GM13977 (cell line): Measurements from ENCODE around the gene CSNK1D.

ENCODE experiments used
- DNase-seq: peaks from one replicate; pipeline ENCODE4 v3.0.0; 2012; ENCODE audit warnings: low spot score
- CTCF ChIP-seq: IDR thresholded peaks from 2 replicates; pipeline ENCODE4 v1.5.1; 2012; ENCODE audit warnings: mild to moderate bottlenecking, control low read depth; ENCODE audit not compliant: insufficient read depth; ENCODE audit errors: extremely low read depth, missing control alignments
- in situ Hi-C: fragments of 300-500 bp; cut with MboI; formaldehyde crosslinking; loops from one replicate; pipeline ENCODE4 v1.12.0; 2022; ENCODE audit warnings: low sequenced_read_pairs, low pct_unique_long_range_greater_than_20kb, mixed read lengths, inconsistent platforms; ENCODE audit not compliant: unreplicated experiment

Gene CSNK1D

GRCh38 chr17:82294064-82294773 is 20.7 kb upstream of the CSNK1D start:
- no peak for DNase-seq
- TF ChIP-seq CTCF, result no peak
- in situ Hi-C loops, result no loop called here

- DNase-seq, result peak; percentile 100
- in situ Hi-C loops, result no loop called here
- TF ChIP-seq CTCF, result no peak
Measured at GRCh38 chr17:82292251-82293154, 19.0 kb upstream of the CSNK1D start.

GRCh38 chr17:82291582-82292250 is 18.2 kb upstream of the CSNK1D start:
- TF ChIP-seq CTCF, result no peak
- DNase-seq, result no peak
- in situ Hi-C loops, result no loop called here

GRCh38 chr17:82287868-82288801 is 14.6 kb upstream of the CSNK1D start:
- in situ Hi-C loops, result no loop called here
- DNase-seq, result no peak
- no peak for TF ChIP-seq CTCF

- TF ChIP-seq CTCF, result no peak
Measured at GRCh38 chr17:82287013-82287867, 13.7 kb upstream of the CSNK1D start.

More at GRCh38 chr17:82287013-82287867, 13.7 kb upstream of the CSNK1D start:
- in situ Hi-C loops, result no loop called here
- no peak for DNase-seq
